ENCODE results near the gene CAMK1D. TPM values are rescaled to one million over a fixed set of nuclear protein-coding genes. Genes with fewer than 3 reads are reported as not detected.

Gene CAMK1D
- total RNA-seq, 1 donor = 11.2 TPM

- H3K9me3 ChIP-seq (ENCODE audit: low read depth, low read length) = no peaks in the 10 kb centered on the region
- H4K20me1 ChIP-seq (ENCODE audit: insufficient read depth, low read length) = no peaks in the 10 kb centered on the region
- H3K36me3 ChIP-seq (ENCODE audit: insufficient read depth, low read length) = no peaks in the 10 kb centered on the region
- H2AFZ ChIP-seq (ENCODE audit: low read length) = no peak overlapping the region
- no peak overlapping the region for H3K4me3 ChIP-seq (ENCODE audit: insufficient read depth, low read length)
- DNase-seq (ENCODE audit: insufficient read length, low spot score, missing footprints) = no peak
- no peak overlapping the region for H3K4me2 ChIP-seq (ENCODE audit: insufficient read depth, low read length)
- peaks cover 5% of the 10 kb centered on the region for H3K27me3 ChIP-seq (ENCODE audit: insufficient read depth, low read length)
- TF ChIP-seq CTCF (IDR thresholded peaks at IDR 0.05; ENCODE audit: extremely low read depth, low read depth, low read length) = no peak
- H3K4me1 ChIP-seq (ENCODE audit: insufficient read depth, low read length) = no peaks in the 10 kb centered on the region
- no peaks in the 10 kb centered on the region for H3K79me2 ChIP-seq (ENCODE audit: insufficient read depth, low read length)
- no peak overlapping the region for H3K27ac ChIP-seq (ENCODE audit: low read depth, low read length)
Measured at GRCh38 chr10:12501841-12502525, 152.6 kb downstream of the CAMK1D start.

- no peak overlapping the region for H3K4me3 ChIP-seq (ENCODE audit: insufficient read depth, low read length)
- H3K27me3 ChIP-seq (ENCODE audit: insufficient read depth, low read length) = peaks cover 5% of the 10 kb centered on the region
- no peak overlapping the region for H3K4me2 ChIP-seq (ENCODE audit: insufficient read depth, low read length)
- H4K20me1 ChIP-seq (ENCODE audit: insufficient read depth, low read length) = no peaks in the 10 kb centered on the region
- no peak for TF ChIP-seq CTCF (IDR thresholded peaks at IDR 0.05; ENCODE audit: extremely low read depth, low read depth, low read length)
- no peaks in the 10 kb centered on the region for H3K4me1 ChIP-seq (ENCODE audit: insufficient read depth, low read length)
- no peaks in the 10 kb centered on the region for H3K9me3 ChIP-seq (ENCODE audit: low read depth, low read length)
- no peak overlapping the region for H2AFZ ChIP-seq (ENCODE audit: low read length)
- no peaks in the 10 kb centered on the region for H3K36me3 ChIP-seq (ENCODE audit: insufficient read depth, low read length)
- no peak overlapping the region for H3K27ac ChIP-seq (ENCODE audit: low read depth, low read length)
- H3K79me2 ChIP-seq (ENCODE audit: insufficient read depth, low read length) = no peaks in the 10 kb centered on the region
- DNase-seq (ENCODE audit: insufficient read length, low spot score, missing footprints) = no peak
Measured at GRCh38 chr10:12502526-12503274, 153.4 kb downstream of the CAMK1D start.

- DNase-seq (ENCODE audit: insufficient read length, low spot score, missing footprints) = no peak
- no peaks in the 10 kb centered on the region for H3K4me1 ChIP-seq (ENCODE audit: insufficient read depth, low read length)
- H3K4me2 ChIP-seq (ENCODE audit: insufficient read depth, low read length) = no peak overlapping the region
- H4K20me1 ChIP-seq (ENCODE audit: insufficient read depth, low read length) = no peaks in the 10 kb centered on the region
- H3K27ac ChIP-seq (ENCODE audit: low read depth, low read length) = no peak overlapping the region
- H3K9me3 ChIP-seq (ENCODE audit: low read depth, low read length) = no peaks in the 10 kb centered on the region
- no peak overlapping the region for H2AFZ ChIP-seq (ENCODE audit: low read length)
- no peak for TF ChIP-seq CTCF (IDR thresholded peaks at IDR 0.05; ENCODE audit: extremely low read depth, low read depth, low read length)
- peaks cover 5% of the 10 kb centered on the region for H3K27me3 ChIP-seq (ENCODE audit: insufficient read depth, low read length)
- no peaks in the 10 kb centered on the region for H3K79me2 ChIP-seq (ENCODE audit: insufficient read depth, low read length)
- H3K4me3 ChIP-seq (ENCODE audit: insufficient read depth, low read length) = no peak overlapping the region
- no peaks in the 10 kb centered on the region for H3K36me3 ChIP-seq (ENCODE audit: insufficient read depth, low read length)
Measured at GRCh38 chr10:12503311-12503710, 154.0 kb downstream of the CAMK1D start.

GRCh38 chr10:12504176-12504575, 154.8 kb downstream of the CAMK1D start:
- H3K4me2 ChIP-seq (ENCODE audit: insufficient read depth, low read length) = no peak overlapping the region
- no peaks in the 10 kb centered on the region for H3K4me1 ChIP-seq (ENCODE audit: insufficient read depth, low read length)
- no peak overlapping the region for H2AFZ ChIP-seq (ENCODE audit: low read length)
- H3K27me3 ChIP-seq (ENCODE audit: insufficient read depth, low read length) = peaks cover 5% of the 10 kb centered on the region
- no peaks in the 10 kb centered on the region for H3K9me3 ChIP-seq (ENCODE audit: low read depth, low read length)
- TF ChIP-seq CTCF (IDR thresholded peaks at IDR 0.05; ENCODE audit: extremely low read depth, low read depth, low read length) = no peak
- no peaks in the 10 kb centered on the region for H3K36me3 ChIP-seq (ENCODE audit: insufficient read depth, low read length)
- no peak overlapping the region for H3K4me3 ChIP-seq (ENCODE audit: insufficient read depth, low read length)
- no peaks in the 10 kb centered on the region for H3K79me2 ChIP-seq (ENCODE audit: insufficient read depth, low read length)
- H3K27ac ChIP-seq (ENCODE audit: low read depth, low read length) = no peak overlapping the region
- no peak for DNase-seq (ENCODE audit: insufficient read length, low spot score, missing footprints)
- no peaks in the 10 kb centered on the region for H4K20me1 ChIP-seq (ENCODE audit: insufficient read depth, low read length)

All from osteoblast (primary cell).